GM12891 (cell line): ENCODE results near the gene PPP1R12B.

ENCODE experiments used
- POLR2A ChIP-seq: IDR thresholded peaks from 2 replicates; pipeline ENCODE4 v1.6.1; 2011; ENCODE audit warnings: low read depth, low read length, control low read depth
- POLR2AphosphoS5 ChIP-seq: IDR thresholded peaks from 2 replicates; pipeline ENCODE4 v1.6.1; 2011; ENCODE audit warnings: low read depth, low read length, control low read depth
- POU2F2 ChIP-seq: IDR thresholded peaks from 2 replicates; pipeline ENCODE4 v1.6.1; 2011; ENCODE audit warnings: low read depth, mild to moderate bottlenecking, control low read depth, low read length, moderate library complexity
- SPI1 ChIP-seq: IDR thresholded peaks from 2 replicates; pipeline ENCODE4 v1.6.1; 2011; ENCODE audit warnings: low read depth, low read length, control low read depth
- TAF1 ChIP-seq: IDR thresholded peaks from 2 replicates; pipeline ENCODE4 v1.6.1; 2011; ENCODE audit warnings: low read depth, low read length, control low read depth

DNA sequence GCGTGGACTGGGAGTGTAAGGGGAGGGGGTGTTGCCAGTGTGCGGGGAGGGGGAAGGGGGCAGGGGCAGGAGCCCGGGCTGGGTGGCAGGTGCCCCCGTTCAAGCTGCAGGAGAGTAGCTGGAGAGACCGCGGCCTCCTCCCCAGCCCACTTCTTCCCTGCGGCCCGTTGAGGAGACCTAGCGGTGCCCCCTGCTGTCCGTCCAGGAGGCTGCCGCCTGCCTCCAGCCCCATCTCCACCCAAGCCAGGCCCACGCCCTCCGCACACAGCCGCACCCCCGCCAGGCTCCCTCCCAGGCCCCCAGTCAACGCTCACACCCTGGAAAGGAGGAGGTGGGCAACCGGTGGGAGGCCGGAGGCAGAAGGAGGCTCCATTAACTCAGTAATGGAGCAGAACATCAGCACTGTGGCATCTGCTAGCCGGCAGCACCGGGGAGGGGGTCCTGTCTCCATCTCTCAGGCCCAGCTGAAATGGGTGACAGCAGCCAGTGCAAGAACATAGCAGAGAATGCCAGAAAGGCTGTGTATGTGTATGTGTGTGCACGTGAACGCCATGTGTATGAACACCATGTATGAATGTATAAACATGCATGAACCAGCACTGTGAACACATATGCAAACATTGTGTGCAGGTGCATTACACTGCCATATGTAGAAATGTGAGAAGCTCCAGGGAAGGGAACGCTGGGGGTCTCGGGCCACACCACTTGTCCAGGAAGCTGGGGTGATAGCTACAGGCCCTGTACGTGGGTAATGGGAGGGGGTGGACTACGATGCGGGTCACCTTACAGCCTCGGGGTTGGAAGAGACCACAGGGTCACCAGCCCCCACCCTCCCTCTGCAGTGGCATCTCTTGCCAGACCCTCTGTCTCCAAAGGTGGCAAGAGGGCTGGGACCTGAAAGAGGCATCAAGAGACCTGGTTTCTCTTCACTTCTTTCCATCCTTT is 277.2 kb downstream of the PPP1R12B start:
- no peak for TF ChIP-seq POU2F2
- TF ChIP-seq POLR2AphosphoS5, result no peak
- TF ChIP-seq POLR2A, result no peak
- TF ChIP-seq TAF1, result no peak
- no peak for TF ChIP-seq SPI1
